HepG2 (cell line): ENCODE measurements around the gene CAPN15. TPM values are rescaled to one million over a fixed set of nuclear protein-coding genes. Genes with fewer than 3 reads are reported as not detected.

Source experiments
- ARID4A ChIP-seq: sonication (generic); formaldehyde crosslinking; IDR thresholded peaks from 2 replicates; pipeline ENCODE4 v1.5.0; 2020; ENCODE audit warnings: mild to moderate bottlenecking, missing genetic modification reagents, borderline replicate concordance
- GATAD1 ChIP-seq: IDR thresholded peaks from 2 replicates; pipeline ENCODE4 v1.6.1; 2016; ENCODE audit warnings: missing genetic modification reagents, missing compliant biosample characterization
- KDM3A ChIP-seq: IDR thresholded peaks from 2 replicates; pipeline ENCODE4 v1.6.1; 2018; ENCODE audit warnings: low read depth, missing compliant biosample characterization
- MED8 ChIP-seq: sonication (generic); formaldehyde crosslinking; IDR thresholded peaks from 2 replicates; pipeline ENCODE4 v1.8.1; 2023; ENCODE audit warnings: mild to moderate bottlenecking, missing genetic modification reagents; ENCODE audit not compliant: insufficient replicate concordance
- RBFOX2 ChIP-seq: fragments of 200-400 bp; formaldehyde crosslinking; IDR thresholded peaks from 2 replicates; pipeline ENCODE4 v1.6.1; 2017; ENCODE audit warnings: low read depth, mild to moderate bottlenecking, low read length
- RFX3 ChIP-seq: IDR thresholded peaks from 2 replicates; pipeline ENCODE4 v1.6.1; 2016; ENCODE audit warnings: missing biosample characterization, missing genetic modification reagents
- ZMAT5 ChIP-seq: sonication (generic); formaldehyde crosslinking; IDR thresholded peaks from 2 replicates; pipeline ENCODE4 v1.5.0; 2020; ENCODE audit warnings: mild to moderate bottlenecking, low read depth, missing genetic modification reagents, borderline replicate concordance
- ZNF512 ChIP-seq: sonication (generic); formaldehyde crosslinking; IDR thresholded peaks from 2 replicates; pipeline ENCODE4 v1.4.0; 2020; ENCODE audit warnings: mild to moderate bottlenecking, missing genetic modification reagents
- ZNF761 ChIP-seq: sonication (generic); formaldehyde crosslinking; conservative IDR thresholded peaks from 2 replicates; pipeline ENCODE4 v1.4.0; 2020; ENCODE audit warnings: mild to moderate bottlenecking, missing genetic modification reagents
- polyA plus RNA-seq, 8 experiments: library from polyadenylated mRNA; depleted of rRNA in 3 of 8; stranded (reverse) in 7 of 8; unstranded in 1 of 8; fragments of >200 nt; fragmentation: Illumina TruSeq in 4 of 8; extraction: Trizol in 4 of 8; gene quantifications; 2 replicates each; pipeline versions ENCODE4 v1.2.1 to v1.2.3, GENCODE V29; 2011 to 2016; ENCODE audit warnings: low read depth in 4 of 8, missing spikeins in 1 of 8, mixed read lengths in 1 of 8; ENCODE audit not compliant: insufficient read depth in 1 of 8
- total RNA-seq, 5 experiments: library from RNA; depleted of rRNA; stranded (reverse); fragments of >200 nt; fragmentation: Illumina TruSeq; extraction: Trizol; gene quantifications; 2 replicates each; pipeline ENCODE4 v1.2.3, GENCODE V29; 2016; ENCODE audit warnings: low read depth in 1 of 5

Gene CAPN15
- total and polyA plus RNA-seq, 2 of the 13 experiments (the other 11 are each of a cell fraction or from before 2014, with no cell fraction given): 14.9 to 24.5 TPM

GRCh38 chr16:582614-583331 lies 55.3 kb downstream of the CAPN15 start (continued):
- TF ChIP-seq ZMAT5 (CRISPR knock-in tag): no peak
- TF ChIP-seq RBFOX2: 0 out of 2 replicates have a peak, but pooled peaks have one; percentile 16
- no peak for TF ChIP-seq GATAD1 (CRISPR knock-in tag)
- no peak for TF ChIP-seq ZNF512 (CRISPR knock-in tag)
- no peak for TF ChIP-seq ARID4A (CRISPR knock-in tag)
- no peak for TF ChIP-seq MED8 (CRISPR knock-in tag)
- no peak for TF ChIP-seq KDM3A
- TF ChIP-seq ZNF761 (CRISPR knock-in tag): no peak
- no peak for TF ChIP-seq RFX3
